Suprapubic skin (tissue), 4 donors: ENCODE results near the gene CCNF. TPM values are rescaled to one million over a fixed set of nuclear protein-coding genes. Genes with fewer than 3 reads are reported as not detected.
A peak's percentile ranks its signal among the peaks of the same experiment; 100 is the strongest.
"Not testable (repeated sequence)": the region's sequence is repeated elsewhere in the genome, so short reads cannot be mapped to it uniquely, and the experiment has no call there.

Source experiments
- DNase-seq, 2 donors: peaks; one replicate each; pipeline ENCODE4 v3.0.0-alpha.2; 2019; ENCODE audit warnings: low spot score in 2 of 2
- H3K27ac ChIP-seq: fragments of 200-600 bp; sonication (generic); one replicate; pipeline ENCODE4 v1.5.1; 2019
- H3K27me3 ChIP-seq: fragments of 200-600 bp; sonication (generic); one replicate; pipeline ENCODE4 v1.5.1; 2019
- H3K36me3 ChIP-seq: fragments of 200-600 bp; sonication (generic); one replicate; pipeline ENCODE4 v1.5.1; 2019
- H3K4me1 ChIP-seq: fragments of 200-600 bp; sonication (generic); one replicate; pipeline ENCODE4 v1.5.1; 2019
- H3K4me3 ChIP-seq: fragments of 200-600 bp; sonication (generic); one replicate; pipeline ENCODE4 v1.5.1; 2019; ENCODE audit warnings: mild to moderate bottlenecking
- H3K9me3 ChIP-seq: fragments of 200-600 bp; sonication (generic); one replicate; pipeline ENCODE4 v1.5.1; 2019
- CTCF ChIP-seq, 2 donors: fragments of 200-600 bp in 1 of 2; fragments of 450-650 bp in 1 of 2; sonication (generic) in 1 of 2; IDR thresholded peaks; one replicate each; pipeline ENCODE4 v1.5.1; 2016 to 2019; ENCODE audit warnings: antibody characterized with exemption in 2 of 2, mild to moderate bottlenecking in 1 of 2, moderate library complexity in 1 of 2
- EP300 ChIP-seq: sonication (generic); formaldehyde crosslinking; IDR thresholded peaks from one replicate; pipeline ENCODE4 v1.6.1; 2017; ENCODE audit warnings: antibody characterized with exemption
- POLR2A ChIP-seq, 2 donors: fragments of 450-650 bp; IDR thresholded peaks; one replicate each; pipeline ENCODE4 v1.6.1; 2017; ENCODE audit warnings: antibody characterized with exemption in 2 of 2, mild to moderate bottlenecking in 2 of 2, moderate library complexity in 2 of 2
- POLR2AphosphoS5 ChIP-seq, 3 donors: sonication (generic); formaldehyde crosslinking; IDR thresholded peaks; one replicate each; pipeline ENCODE4 v1.6.1; 2017; ENCODE audit warnings: antibody characterized with exemption in 3 of 3
- WGBS: methylation state at CpG from one replicate; pipeline ENCODE4 v1.1.5; 2018; 5-methylcytosine and 5-hydroxymethylcytosine counted together
- total RNA-seq, 4 donors: library from RNA; depleted of rRNA; stranded (reverse); fragments of >200 nt; gene quantifications; one replicate each; pipeline ENCODE4 v1.1.0, GENCODE V29; 2016

CCNF gene
- total RNA-seq, 4 donors from 2014 or later = 6.8 to 12.4 (median 10.1) TPM

DNA sequence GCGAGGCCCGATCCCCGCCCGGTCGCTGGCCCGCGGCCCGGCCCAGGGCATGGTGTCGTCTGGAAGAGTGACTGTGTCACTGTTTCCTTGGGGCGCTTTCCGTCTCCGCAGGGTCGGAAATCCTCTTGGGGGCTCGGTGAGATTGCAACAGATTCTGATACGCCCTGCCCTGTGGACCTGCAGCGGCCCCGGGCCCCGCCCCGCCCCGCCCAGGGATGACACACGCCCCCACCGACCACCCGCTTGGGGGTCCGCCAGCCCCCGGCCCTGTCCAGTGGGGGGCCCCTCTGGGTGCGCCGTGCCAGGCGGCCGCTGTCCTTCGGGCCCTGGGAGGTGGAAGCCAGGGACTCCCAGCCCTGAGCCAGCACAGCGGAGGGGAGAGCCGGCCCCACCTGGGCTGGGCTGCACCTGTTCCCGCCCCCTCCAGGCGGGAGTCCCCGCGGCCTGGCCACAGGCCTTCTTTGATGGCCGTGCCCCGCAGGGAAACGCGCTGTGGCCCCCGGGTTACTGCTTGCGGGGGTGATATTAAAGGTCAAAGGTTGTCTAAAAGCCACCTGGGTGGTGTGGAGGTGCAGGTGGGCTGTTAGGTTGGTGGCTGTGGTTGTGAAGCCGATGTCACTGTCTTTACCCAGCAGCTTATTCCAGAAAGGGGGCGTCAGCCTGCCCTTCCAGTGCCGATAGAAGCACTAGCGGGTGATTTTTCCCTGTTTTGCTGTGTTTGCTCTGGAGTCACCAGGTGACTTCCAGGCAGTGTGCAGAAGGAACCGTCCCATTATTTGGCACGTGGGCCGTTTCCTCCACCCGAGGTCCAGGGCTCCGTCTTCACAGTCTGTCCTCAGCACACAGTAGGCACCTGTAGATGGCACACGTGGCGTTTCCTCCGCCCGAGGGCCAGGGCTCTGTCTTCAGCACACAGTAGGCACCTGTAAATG is 46.4 kb downstream of the CCNF start:
- H3K27ac ChIP-seq = peak overlapping the region; percentile 65
- H3K36me3 ChIP-seq = no peaks in the 10 kb centered on the region
- no peak for DNase-seq
- H3K9me3 ChIP-seq = no peaks in the 10 kb centered on the region
- TF ChIP-seq CTCF (IDR thresholded peaks at IDR 0.05) (no peak), POLR2A (IDR thresholded peaks at IDR 0.05) (no peak), POLR2AphosphoS5 (IDR thresholded peaks at IDR 0.05) (no peak), EP300 (no peak)
- 19% methylated on average over 18 of the region's 55 CpGs for WGBS
- H3K4me3 ChIP-seq = peak overlapping the region; percentile 59
- H3K27me3 ChIP-seq = peaks cover 23% of the 10 kb centered on the region
- peaks cover 53% of the 10 kb centered on the region for H3K4me1 ChIP-seq

- H3K27ac ChIP-seq = no peak overlapping the region
- TF ChIP-seq POLR2AphosphoS5 (IDR thresholded peaks at IDR 0.05) = no peak
- no peak for TF ChIP-seq POLR2A (IDR thresholded peaks at IDR 0.05)
- no peak for TF ChIP-seq CTCF (IDR thresholded peaks at IDR 0.05)
- TF ChIP-seq EP300 = no peak
- no peak for DNase-seq
- H3K4me1 ChIP-seq = peaks cover 52% of the 10 kb centered on the region
- no peaks in the 10 kb centered on the region for H3K36me3 ChIP-seq
- peaks cover 23% of the 10 kb centered on the region for H3K27me3 ChIP-seq
- no peaks in the 10 kb centered on the region for H3K9me3 ChIP-seq
- WGBS = 91% methylated on average over 8 of the region's 9 CpGs
- H3K4me3 ChIP-seq = no peak overlapping the region
Measured at GRCh38 chr16:2476345-2476720, 47.1 kb downstream of the CCNF start.

- TF ChIP-seq CTCF (IDR thresholded peaks at IDR 0.05) (no peak), POLR2AphosphoS5 (IDR thresholded peaks at IDR 0.05) (no peak), EP300 (no peak), POLR2A (IDR thresholded peaks at IDR 0.05) (no peak)
- no peak for DNase-seq
- Histone ChIP-seq H3K27ac (no peak overlapping the region), H3K4me1 (peaks cover 52% of the 10 kb centered on the region), H3K9me3 (no peaks in the 10 kb centered on the region), H3K36me3 (no peaks in the 10 kb centered on the region), H3K4me3 (no peak overlapping the region), H3K27me3 (peaks cover 23% of the 10 kb centered on the region)
- WGBS = 79% methylated on average over 3 of the region's 3 CpGs
Measured at GRCh38 chr16:2476741-2477140, 47.5 kb downstream of the CCNF start.

DNA sequence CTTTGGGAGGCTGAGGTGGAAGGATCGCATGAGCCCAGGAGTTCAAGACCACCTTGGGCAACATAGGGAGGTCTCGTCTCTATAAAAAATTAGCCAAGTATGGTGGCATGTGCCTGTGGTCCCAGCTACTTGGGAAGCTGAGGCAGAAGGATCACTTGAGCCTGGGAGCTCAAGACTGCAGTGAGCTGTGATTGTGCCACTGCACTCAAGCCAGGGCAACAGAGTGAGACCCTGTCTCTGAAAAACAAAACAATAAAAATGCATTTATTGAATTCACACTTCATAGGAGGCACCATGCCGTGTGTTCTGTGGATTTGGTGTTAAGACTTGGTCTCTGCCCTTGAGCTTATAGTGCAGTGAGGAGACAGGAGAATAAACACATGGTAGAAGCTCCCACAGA is 48.1 kb downstream of the CCNF start:
- Histone ChIP-seq H3K9me3 (no peaks in the 10 kb centered on the region), H3K4me3 (no peak overlapping the region), H3K27ac (no peak overlapping the region), H3K27me3 (peaks cover 17% of the 10 kb centered on the region), H3K36me3 (no peaks in the 10 kb centered on the region), H3K4me1 (peaks cover 52% of the 10 kb centered on the region)
- TF ChIP-seq CTCF (IDR thresholded peaks at IDR 0.05) = no peak
- no peak for TF ChIP-seq EP300
- TF ChIP-seq POLR2AphosphoS5 (IDR thresholded peaks at IDR 0.05) = no peak
- TF ChIP-seq POLR2A (IDR thresholded peaks at IDR 0.05) = no peak
- WGBS = 98% methylated on average over 3 of the region's 3 CpGs
- DNase-seq = no peak

DNA sequence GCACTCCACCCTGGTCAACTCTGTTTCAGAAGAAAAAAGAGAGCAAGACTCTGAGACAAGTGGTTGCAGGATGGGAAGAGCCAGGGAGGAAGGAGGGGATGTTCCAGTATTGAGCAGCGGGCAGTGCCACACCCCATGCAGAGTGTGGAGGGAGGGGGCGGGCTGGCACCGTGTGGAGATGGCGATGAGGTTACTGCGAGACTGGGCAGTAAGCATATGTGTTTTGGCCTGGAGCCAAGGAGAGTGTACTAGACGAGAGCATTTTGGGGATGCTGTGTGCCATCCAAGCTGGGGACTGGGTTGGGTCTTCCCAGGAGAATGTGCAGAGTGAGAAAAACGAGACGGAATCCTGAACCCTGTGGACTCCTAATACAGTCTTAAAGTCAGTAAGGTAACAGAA is 49.0 kb downstream of the CCNF start:
- Histone ChIP-seq H3K27me3 (peaks cover 10% of the 10 kb centered on the region), H3K9me3 (no peaks in the 10 kb centered on the region), H3K36me3 (no peaks in the 10 kb centered on the region), H3K4me3 (no peak overlapping the region), H3K27ac (no peak overlapping the region), H3K4me1 (peaks cover 60% of the 10 kb centered on the region)
- no peak for DNase-seq
- 59% methylated on average over 8 of the region's 8 CpGs for WGBS
- TF ChIP-seq CTCF (IDR thresholded peaks at IDR 0.05) = no peak
- TF ChIP-seq EP300 = no peak
- TF ChIP-seq POLR2A (IDR thresholded peaks at IDR 0.05) = no peak
- no peak for TF ChIP-seq POLR2AphosphoS5 (IDR thresholded peaks at IDR 0.05)

GRCh38 chr16:2479996-2480395 is 50.7 kb downstream of the CCNF start:
- not testable (repeated sequence) for H3K4me3 ChIP-seq, H3K9me3 ChIP-seq, H3K36me3 ChIP-seq, DNase-seq, H3K27ac ChIP-seq
- H3K4me1 ChIP-seq = peaks cover 50% of the 10 kb centered on the region
- H3K27me3 ChIP-seq = peaks cover 10% of the 10 kb centered on the region
- WGBS = 93% methylated on average over 10 of the region's 10 CpGs
